Heart left ventricle (tissue), 13 donors: ENCODE measurements around the gene FTCD.

Experiments used
- CTCF ChIP-seq, 12 donors: fragments of 200-600 bp; sonication (generic) in 4 of 12; IDR thresholded peaks; one replicate each; pipeline versions ENCODE4 v1.5.0 to v1.8.0; 2018 to 2022; ENCODE audit warnings: antibody characterized with exemption in 12 of 12, mild to moderate bottlenecking in 5 of 12
- POLR2A ChIP-seq, 2 donors: fragments of 450-650 bp; IDR thresholded peaks; one replicate each; pipeline ENCODE4 v1.6.1; 2017; ENCODE audit warnings: antibody characterized with exemption in 2 of 2, mild to moderate bottlenecking in 2 of 2, moderate library complexity in 2 of 2
- donor health status: ischemic (EF 13 %, LVEDD 7.1; RV severe dilation, severe dysfunction).
- donor health status: DM: no; HTN: yes; CAD: no.
- donor health status: DM: no; HTN: no; CAD: no.
- donor health status: ischemic (EF 25% LVEDD 6.9; RV normal size, moderate dysfunction).
- donor health status: ischemic (EF 25% LVEDD 5.7; RV mildly dilated, moderate dysfunction).
- donor health status: ischemic (EF 35%, LVEDD 5.7; RV mildly dilated, moderate dysfunction).
- donor health status: nonischemic (EF 11% LVEDD 7.7; RV severe dilation, severe dysfunction).
- donor health status: DM: yes; HTN: yes; CAD: no.
- donor health status: PGD.
- donor health status: ischemic (EF 29% LVEDD 5.4; RV normal size, mild dysfunction).
- donor health status: nonischemic (EF 23%, LVEDD 6.1; RV moderate dilation, normal function).

- TF ChIP-seq CTCF (IDR thresholded peaks at IDR 0.05) (no peak), POLR2A (IDR thresholded peaks at IDR 0.05) (no peak)
These were observed at the start of gene FTCD for GRCh38 chr21:46155514-46156377.
